Measurements from ENCODE around the gene ACOT9. TPM values are rescaled to one million over a fixed set of nuclear protein-coding genes. Genes with fewer than 3 reads are reported as not detected.

ACOT9 gene
- total RNA-seq, 1 experiment from 2014 or later: 75.6 TPM

GRCh38 chrX:23789386-23790154 lies 46.5 kb upstream of the ACOT9 start:
- intact Hi-C loops (cut with micrococcal nuclease): no loop called here
- H3K4me1 ChIP-seq (ENCODE audit: insufficient read depth, low read length): peaks cover 11% of the 10 kb centered on the region
- H4K20me1 ChIP-seq (ENCODE audit: low read length): peaks cover 12% of the 10 kb centered on the region
- no TSS peak for BruUV-seq (replicated peaks)
- CTCF ChIA-PET: no interaction called here
- H3K79me2 ChIP-seq (ENCODE audit: low read length): peaks cover 12% of the 10 kb centered on the region
- no peak overlapping the region for H3K9ac ChIP-seq (ENCODE audit: low read length)
- H3K27ac ChIP-seq (ENCODE audit: low read length): no peak overlapping the region
- H3K27me3 ChIP-seq (ENCODE audit: low read length): no peaks in the 10 kb centered on the region
- no peaks in the 10 kb centered on the region for H3K9me2 ChIP-seq (replicated peaks; ENCODE audit: low read length)
- no peak overlapping the region for H3K4me3 ChIP-seq (ENCODE audit: low read length)
- no peaks in the 10 kb centered on the region for H3K9me3 ChIP-seq (ENCODE audit: low read length)
- H3K4me2 ChIP-seq (ENCODE audit: low read length): no peak overlapping the region
- POLR2A ChIA-PET (ENCODE audit: unreplicated experiment): no interaction called here
- H3F3A ChIP-seq (ENCODE audit: low read length, unreplicated experiment): peaks cover 9% of the 10 kb centered on the region
- ATAC-seq: no peak
- no peak overlapping the region for H2AFZ ChIP-seq (ENCODE audit: low read length)
- TF ChIP-seq EZH2phosphoT487 (IDR thresholded peaks at IDR 0.05; ENCODE audit: borderline replicate concordance, low read length) (no peak), CTCF (conservative IDR thresholded peaks at IDR 0.05; ENCODE audit: low read depth, low read length) (no peak), EZH2 (IDR thresholded peaks at IDR 0.05; ENCODE audit: low read length, unreplicated experiment) (no peak)
- no peak for DNase-seq
- peaks cover 4% of the 10 kb centered on the region for H3K36me3 ChIP-seq (ENCODE audit: low read depth, low read length)

DNA sequence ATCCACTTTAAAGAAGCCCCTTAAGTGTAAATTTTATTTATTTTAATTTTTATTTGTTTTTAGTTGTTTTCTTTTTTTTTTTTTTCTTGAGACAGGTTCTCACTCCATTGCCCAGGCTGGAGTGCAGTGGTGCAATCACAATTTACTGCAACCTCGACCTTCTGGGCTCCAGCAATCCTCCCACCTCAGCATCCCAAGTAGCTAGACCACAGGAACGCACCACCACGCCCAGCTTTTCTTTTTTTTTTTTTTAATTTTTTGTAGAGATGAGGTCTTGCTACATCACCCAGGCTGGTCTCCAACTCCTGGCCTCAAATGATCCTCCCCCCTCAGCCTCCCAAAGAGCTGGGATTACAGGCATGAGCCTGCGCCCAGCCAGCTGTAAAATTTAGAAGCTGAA lies 45.9 kb upstream of the ACOT9 start:
- intact Hi-C loops (cut with micrococcal nuclease): no loop called here
- Histone ChIP-seq H3K4me3 (ENCODE audit: low read length) (no peak overlapping the region), H3K27me3 (ENCODE audit: low read length) (no peaks in the 10 kb centered on the region), H3K27ac (ENCODE audit: low read length) (no peak overlapping the region), H3K9me2 (replicated peaks; ENCODE audit: low read length) (no peaks in the 10 kb centered on the region), H3K36me3 (ENCODE audit: low read depth, low read length) (peaks cover 7% of the 10 kb centered on the region), H3K79me2 (ENCODE audit: low read length) (peaks cover 18% of the 10 kb centered on the region), H3K9ac (ENCODE audit: low read length) (no peak overlapping the region), H3K4me1 (ENCODE audit: insufficient read depth, low read length) (peaks cover 17% of the 10 kb centered on the region), H3F3A (ENCODE audit: low read length, unreplicated experiment) (peaks cover 11% of the 10 kb centered on the region), H3K9me3 (ENCODE audit: low read length) (no peaks in the 10 kb centered on the region), H3K4me2 (ENCODE audit: low read length) (no peak overlapping the region), H4K20me1 (ENCODE audit: low read length) (peaks cover 18% of the 10 kb centered on the region), H2AFZ (ENCODE audit: low read length) (no peak overlapping the region)
- no TSS peak for BruUV-seq (replicated peaks)
- no peak for TF ChIP-seq CTCF (conservative IDR thresholded peaks at IDR 0.05; ENCODE audit: low read depth, low read length)
- TF ChIP-seq EZH2phosphoT487 (IDR thresholded peaks at IDR 0.05; ENCODE audit: borderline replicate concordance, low read length): no peak
- no peak for TF ChIP-seq EZH2 (IDR thresholded peaks at IDR 0.05; ENCODE audit: low read length, unreplicated experiment)
- ATAC-seq (no peak), DNase-seq (no peak)
- ChIA-PET POLR2A (ENCODE audit: unreplicated experiment) (no interaction called here), CTCF (no interaction called here)

GRCh38 chrX:23788521-23788920 lies 45.4 kb upstream of the ACOT9 start:
- no peak for ATAC-seq
- POLR2A ChIA-PET (ENCODE audit: unreplicated experiment): no interaction called here

More at GRCh38 chrX:23788521-23788920, 45.4 kb upstream of the ACOT9 start:
- H4K20me1 ChIP-seq (ENCODE audit: low read length): peaks cover 22% of the 10 kb centered on the region
- TF ChIP-seq CTCF (conservative IDR thresholded peaks at IDR 0.05; ENCODE audit: low read depth, low read length) (no peak), EZH2 (IDR thresholded peaks at IDR 0.05; ENCODE audit: low read length, unreplicated experiment) (no peak), EZH2phosphoT487 (IDR thresholded peaks at IDR 0.05; ENCODE audit: borderline replicate concordance, low read length) (no peak)
- no peak overlapping the region for H2AFZ ChIP-seq (ENCODE audit: low read length)
- no peaks in the 10 kb centered on the region for H3K9me3 ChIP-seq (ENCODE audit: low read length)
- H3K27ac ChIP-seq (ENCODE audit: low read length): peak overlapping the region; percentile 36
- peaks cover 11% of the 10 kb centered on the region for H3K36me3 ChIP-seq (ENCODE audit: low read depth, low read length)
- peaks cover 11% of the 10 kb centered on the region for H3F3A ChIP-seq (ENCODE audit: low read length, unreplicated experiment)
- H3K9me2 ChIP-seq (replicated peaks; ENCODE audit: low read length): no peaks in the 10 kb centered on the region
- H3K27me3 ChIP-seq (ENCODE audit: low read length): no peaks in the 10 kb centered on the region
- H3K4me2 ChIP-seq (ENCODE audit: low read length): no peak overlapping the region
- no TSS peak for BruUV-seq (replicated peaks)
- DNase-seq: no peak
- no peak overlapping the region for H3K9ac ChIP-seq (ENCODE audit: low read length)
- CTCF ChIA-PET: no interaction called here
- intact Hi-C loops (cut with micrococcal nuclease): no loop called here
- peaks cover 17% of the 10 kb centered on the region for H3K4me1 ChIP-seq (ENCODE audit: insufficient read depth, low read length)
- H3K4me3 ChIP-seq (ENCODE audit: low read length): no peak overlapping the region
- peaks cover 22% of the 10 kb centered on the region for H3K79me2 ChIP-seq (ENCODE audit: low read length)

Data from PC-3 (cell line).